Keratinocyte (primary cell): ENCODE results near the gene UNC93A.

ENCODE experiments used
- EZH2 ChIP-seq: IDR thresholded peaks from one replicate; pipeline ENCODE4 v1.6.1; 2012; ENCODE audit warnings: inconsistent platforms, mild to moderate bottlenecking, low read length, moderate library complexity
- TF ChIP-seq, protein P1 (sequence below), 3 experiments: IDR thresholded peaks in 1 of 3; conservative IDR thresholded peaks in 1 of 3; optimal IDR thresholded peaks in 1 of 3; 2 replicates in 2 of 3; 3 replicates in 1 of 3; pipeline versions ENCODE3 to v1.5.1; 2011; ENCODE audit warnings: low read length in 3 of 3, mild to moderate bottlenecking in 3 of 3, moderate library complexity in 2 of 3, control low read depth in 1 of 3, inconsistent platforms in 1 of 3; ENCODE audit not compliant: insufficient read depth in 2 of 3; ENCODE audit errors: extremely low read depth in 1 of 3

- TF ChIP-seq, protein P1, sequence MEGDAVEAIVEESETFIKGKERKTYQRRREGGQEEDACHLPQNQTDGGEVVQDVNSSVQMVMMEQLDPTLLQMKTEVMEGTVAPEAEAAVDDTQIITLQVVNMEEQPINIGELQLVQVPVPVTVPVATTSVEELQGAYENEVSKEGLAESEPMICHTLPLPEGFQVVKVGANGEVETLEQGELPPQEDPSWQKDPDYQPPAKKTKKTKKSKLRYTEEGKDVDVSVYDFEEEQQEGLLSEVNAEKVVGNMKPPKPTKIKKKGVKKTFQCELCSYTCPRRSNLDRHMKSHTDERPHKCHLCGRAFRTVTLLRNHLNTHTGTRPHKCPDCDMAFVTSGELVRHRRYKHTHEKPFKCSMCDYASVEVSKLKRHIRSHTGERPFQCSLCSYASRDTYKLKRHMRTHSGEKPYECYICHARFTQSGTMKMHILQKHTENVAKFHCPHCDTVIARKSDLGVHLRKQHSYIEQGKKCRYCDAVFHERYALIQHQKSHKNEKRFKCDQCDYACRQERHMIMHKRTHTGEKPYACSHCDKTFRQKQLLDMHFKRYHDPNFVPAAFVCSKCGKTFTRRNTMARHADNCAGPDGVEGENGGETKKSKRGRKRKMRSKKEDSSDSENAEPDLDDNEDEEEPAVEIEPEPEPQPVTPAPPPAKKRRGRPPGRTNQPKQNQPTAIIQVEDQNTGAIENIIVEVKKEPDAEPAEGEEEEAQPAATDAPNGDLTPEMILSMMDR (optimal IDR thresholded peaks at IDR 0.05 in 1 of 3, IDR thresholded peaks at IDR 0.05 in 1 of 3, conservative IDR thresholded peaks at IDR 0.05 in 1 of 3; ENCODE audit: extremely low read depth in 1 of 3, insufficient read depth in 2 of 3, low read length in 3 of 3) = no peak
- TF ChIP-seq EZH2 = no peak
These were observed 16.8 kb upstream of the UNC93A start for GRCh38 chr6:167274270-167274669.
